Neural cell (in vitro differentiated cells): Measurements from ENCODE around the gene SLC6A6. TPM values are rescaled to one million over a fixed set of nuclear protein-coding genes. Genes with fewer than 3 reads are reported as not detected.
"Not testable (repeated sequence)": the region's sequence is repeated elsewhere in the genome, so short reads cannot be mapped to it uniquely, and the experiment has no call there.

ENCODE experiments used
- H2AFZ ChIP-seq: fragments of 200-600, 300-800 bp; sonication (generic), shearing (Covaris generic); 2 replicates; pipeline ENCODE4 v1.6.0; 2014; ENCODE audit warnings: low read depth, mild to moderate bottlenecking, antibody characterized with exemption, low read length, moderate library complexity
- H3F3A ChIP-seq: fragments of 200-600 bp; shearing (Covaris generic); 2 replicates; pipeline ENCODE4 v1.6.1; 2016; ENCODE audit warnings: mild to moderate bottlenecking, moderate library complexity, mixed read lengths, antibody characterized with exemption, low read length; ENCODE audit not compliant: insufficient read depth, poor library complexity, severe bottlenecking
- H3K27ac ChIP-seq: fragments of 200-600, 300-800 bp; sonication (generic), shearing (Covaris generic); 2 replicates; pipeline ENCODE4 v1.5.1; 2014; ENCODE audit warnings: mild to moderate bottlenecking, low read length, moderate library complexity
- H3K27me3 ChIP-seq: fragments of 300-800, 200-600 bp; sonication (generic), shearing (Covaris generic); 2 replicates; pipeline ENCODE4 v1.6.0; 2014; ENCODE audit warnings: mild to moderate bottlenecking, low read depth, low read length, moderate library complexity; ENCODE audit not compliant: insufficient read depth
- H3K36me3 ChIP-seq: fragments of 300-800, 200-600 bp; sonication (generic), shearing (Covaris generic); 2 replicates; pipeline ENCODE4 v1.5.1; 2014; ENCODE audit warnings: mild to moderate bottlenecking, antibody characterized with exemption, low read length, moderate library complexity; ENCODE audit not compliant: insufficient read depth
- H3K4me2 ChIP-seq: fragments of 300-800, 200-600 bp; sonication (generic), shearing (Covaris generic); 2 replicates; pipeline ENCODE4 v1.6.0; 2014; ENCODE audit warnings: mild to moderate bottlenecking, low read length
- H3K4me3 ChIP-seq: fragments of 300-800, 200-600 bp; sonication (generic), shearing (Covaris generic); 2 replicates; pipeline ENCODE4 v1.5.1; 2014; ENCODE audit warnings: mild to moderate bottlenecking, low read length, moderate library complexity
- H3K79me2 ChIP-seq: fragments of 200-600 bp; shearing (Covaris generic); replicated peaks from 2 replicates; pipeline ENCODE4 v1.6.0; 2014; ENCODE audit warnings: mild to moderate bottlenecking, low read length, moderate library complexity; ENCODE audit not compliant: insufficient read depth
- H3K9ac ChIP-seq: fragments of 300-800, 200-600 bp; sonication (generic), shearing (Covaris generic); 2 replicates; pipeline ENCODE4 v1.6.1; 2016; ENCODE audit warnings: mild to moderate bottlenecking, low read length, mixed read lengths
- H3K9me2 ChIP-seq: fragments of 200-600 bp; shearing (Covaris generic); 2 replicates; pipeline ENCODE4 v1.6.1; 2016; ENCODE audit warnings: mild to moderate bottlenecking, low read length, mixed read lengths; ENCODE audit not compliant: insufficient read depth
- H3K9me3 ChIP-seq: fragments of 200-600, 300-800 bp; sonication (generic), shearing (Covaris generic); 2 replicates; pipeline ENCODE4 v1.6.1; 2016; ENCODE audit warnings: mild to moderate bottlenecking, mixed run types, low read length, moderate library complexity, mixed read lengths
- H4K20me1 ChIP-seq: fragments of 200-600 bp; shearing (Covaris generic); 2 replicates; pipeline ENCODE4 v1.6.1; 2016; ENCODE audit warnings: mild to moderate bottlenecking, mixed run types; ENCODE audit not compliant: insufficient read depth
- EP300 ChIP-seq: fragments of 450-650 bp; conservative IDR thresholded peaks from 2 replicates; pipeline ENCODE4 v1.6.1; 2014; ENCODE audit warnings: antibody characterized with exemption, mild to moderate bottlenecking, moderate library complexity; ENCODE audit not compliant: poor library complexity, severe bottlenecking
- EZH2 ChIP-seq: fragments of 200-600, 300-800 bp; shearing (Covaris generic), sonication (generic); IDR thresholded peaks from 2 replicates; pipeline ENCODE4 v1.6.1; 2014; ENCODE audit warnings: antibody characterized with exemption, low read length, borderline replicate concordance, mild to moderate bottlenecking; ENCODE audit not compliant: insufficient read depth, poor library complexity, severe bottlenecking
- MXI1 ChIP-seq: fragments of 450-650 bp; conservative IDR thresholded peaks from 2 replicates; pipeline ENCODE4 v1.6.1; 2014; ENCODE audit warnings: antibody characterized with exemption, mild to moderate bottlenecking; ENCODE audit not compliant: poor library complexity, severe bottlenecking
- POLR2AphosphoS5 ChIP-seq: IDR thresholded peaks from 2 replicates; pipeline ENCODE4 v1.6.1; 2012
- RAD21 ChIP-seq: fragments of 450-650 bp; conservative IDR thresholded peaks from 2 replicates; pipeline ENCODE4 v1.6.1; 2014; ENCODE audit warnings: antibody characterized with exemption, mild to moderate bottlenecking, moderate library complexity
- SMC3 ChIP-seq: fragments of 450-650 bp; conservative IDR thresholded peaks from 2 replicates; pipeline ENCODE4 v1.6.1; 2014; ENCODE audit warnings: antibody characterized with exemption, mild to moderate bottlenecking, moderate library complexity; ENCODE audit not compliant: poor library complexity
- TAF1 ChIP-seq: IDR thresholded peaks from 2 replicates; pipeline ENCODE4 v1.6.1; 2012; ENCODE audit warnings: low read depth
- polyA plus RNA-seq: library from polyadenylated mRNA; depleted of rRNA; stranded (reverse); fragments of >200 nt; gene quantifications from 2 replicates; pipeline ENCODE4 v1.2.3, GENCODE V29; 2014
- TF ChIP-seq, protein P1 (sequence below): IDR thresholded peaks from 2 replicates; pipeline ENCODE4 v1.6.1; 2012; ENCODE audit warnings: borderline replicate concordance
- TF ChIP-seq, protein P2 (sequence below): fragments of 450-650 bp; IDR thresholded peaks from 2 replicates; pipeline ENCODE4 v1.5.1; 2014; ENCODE audit warnings: antibody characterized with exemption, mild to moderate bottlenecking, moderate library complexity; ENCODE audit not compliant: poor library complexity, severe bottlenecking

Gene SLC6A6
- polyA plus RNA-seq, 1 donor from 2014 or later, result 15.9 TPM

DNA sequence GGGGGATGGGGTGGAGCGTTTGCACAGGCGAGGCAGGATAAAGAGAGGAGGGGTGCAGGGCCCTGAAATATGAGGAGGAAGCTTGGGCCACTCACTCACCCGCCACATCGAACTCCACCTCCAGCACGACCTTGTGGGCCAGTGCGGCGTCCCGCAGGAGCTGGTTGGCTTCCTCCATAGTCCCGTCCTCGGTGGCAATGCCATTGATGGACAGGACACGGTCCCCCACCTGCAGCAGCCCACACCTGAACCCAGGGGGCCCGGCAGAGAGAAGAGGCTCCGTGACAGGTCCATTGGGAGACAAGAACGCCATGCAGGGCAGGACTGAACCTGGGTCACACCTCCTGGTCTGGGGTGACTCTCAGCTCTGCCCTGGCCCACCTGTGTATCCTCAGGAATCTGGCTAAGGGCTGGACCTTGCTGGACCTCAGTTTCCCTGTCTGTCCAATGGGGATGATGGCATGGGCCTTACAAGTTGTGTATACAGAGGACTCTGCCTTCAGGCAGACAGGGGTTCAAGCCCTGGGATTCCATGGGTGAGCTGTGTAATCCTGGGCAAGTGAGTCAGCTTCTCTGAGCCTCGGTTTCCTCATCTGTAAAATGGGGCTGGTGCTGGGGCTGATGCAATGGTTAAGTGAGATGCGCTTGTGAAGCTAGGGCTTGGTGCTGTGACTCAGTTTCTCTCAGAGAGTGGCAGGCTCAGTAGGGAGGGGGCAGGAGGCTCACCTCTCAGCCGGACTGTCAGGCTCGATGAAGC, 111.3 kb downstream of the SLC6A6 start:
- H3K4me2 ChIP-seq, result no peak overlapping the region
- no peaks in the 10 kb centered on the region for H4K20me1 ChIP-seq
- no peak overlapping the region for H2AFZ ChIP-seq
- H3K27me3 ChIP-seq, result no peaks in the 10 kb centered on the region
- no peaks in the 10 kb centered on the region for H3K9me3 ChIP-seq
- H3K9ac ChIP-seq, result no peak overlapping the region
- H3K36me3 ChIP-seq, result no peaks in the 10 kb centered on the region
- H3K4me3 ChIP-seq, result no peak overlapping the region
- TF ChIP-seq, protein P1, sequence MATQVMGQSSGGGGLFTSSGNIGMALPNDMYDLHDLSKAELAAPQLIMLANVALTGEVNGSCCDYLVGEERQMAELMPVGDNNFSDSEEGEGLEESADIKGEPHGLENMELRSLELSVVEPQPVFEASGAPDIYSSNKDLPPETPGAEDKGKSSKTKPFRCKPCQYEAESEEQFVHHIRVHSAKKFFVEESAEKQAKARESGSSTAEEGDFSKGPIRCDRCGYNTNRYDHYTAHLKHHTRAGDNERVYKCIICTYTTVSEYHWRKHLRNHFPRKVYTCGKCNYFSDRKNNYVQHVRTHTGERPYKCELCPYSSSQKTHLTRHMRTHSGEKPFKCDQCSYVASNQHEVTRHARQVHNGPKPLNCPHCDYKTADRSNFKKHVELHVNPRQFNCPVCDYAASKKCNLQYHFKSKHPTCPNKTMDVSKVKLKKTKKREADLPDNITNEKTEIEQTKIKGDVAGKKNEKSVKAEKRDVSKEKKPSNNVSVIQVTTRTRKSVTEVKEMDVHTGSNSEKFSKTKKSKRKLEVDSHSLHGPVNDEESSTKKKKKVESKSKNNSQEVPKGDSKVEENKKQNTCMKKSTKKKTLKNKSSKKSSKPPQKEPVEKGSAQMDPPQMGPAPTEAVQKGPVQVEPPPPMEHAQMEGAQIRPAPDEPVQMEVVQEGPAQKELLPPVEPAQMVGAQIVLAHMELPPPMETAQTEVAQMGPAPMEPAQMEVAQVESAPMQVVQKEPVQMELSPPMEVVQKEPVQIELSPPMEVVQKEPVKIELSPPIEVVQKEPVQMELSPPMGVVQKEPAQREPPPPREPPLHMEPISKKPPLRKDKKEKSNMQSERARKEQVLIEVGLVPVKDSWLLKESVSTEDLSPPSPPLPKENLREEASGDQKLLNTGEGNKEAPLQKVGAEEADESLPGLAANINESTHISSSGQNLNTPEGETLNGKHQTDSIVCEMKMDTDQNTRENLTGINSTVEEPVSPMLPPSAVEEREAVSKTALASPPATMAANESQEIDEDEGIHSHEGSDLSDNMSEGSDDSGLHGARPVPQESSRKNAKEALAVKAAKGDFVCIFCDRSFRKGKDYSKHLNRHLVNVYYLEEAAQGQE, result no peak
- no peak for TF ChIP-seq RAD21
- TF ChIP-seq SMC3, result no peak
- no peak for TF ChIP-seq POLR2AphosphoS5
- no peak for TF ChIP-seq MXI1
- no peak for TF ChIP-seq TAF1
- no peak for TF ChIP-seq EP300
- TF ChIP-seq, protein P2, sequence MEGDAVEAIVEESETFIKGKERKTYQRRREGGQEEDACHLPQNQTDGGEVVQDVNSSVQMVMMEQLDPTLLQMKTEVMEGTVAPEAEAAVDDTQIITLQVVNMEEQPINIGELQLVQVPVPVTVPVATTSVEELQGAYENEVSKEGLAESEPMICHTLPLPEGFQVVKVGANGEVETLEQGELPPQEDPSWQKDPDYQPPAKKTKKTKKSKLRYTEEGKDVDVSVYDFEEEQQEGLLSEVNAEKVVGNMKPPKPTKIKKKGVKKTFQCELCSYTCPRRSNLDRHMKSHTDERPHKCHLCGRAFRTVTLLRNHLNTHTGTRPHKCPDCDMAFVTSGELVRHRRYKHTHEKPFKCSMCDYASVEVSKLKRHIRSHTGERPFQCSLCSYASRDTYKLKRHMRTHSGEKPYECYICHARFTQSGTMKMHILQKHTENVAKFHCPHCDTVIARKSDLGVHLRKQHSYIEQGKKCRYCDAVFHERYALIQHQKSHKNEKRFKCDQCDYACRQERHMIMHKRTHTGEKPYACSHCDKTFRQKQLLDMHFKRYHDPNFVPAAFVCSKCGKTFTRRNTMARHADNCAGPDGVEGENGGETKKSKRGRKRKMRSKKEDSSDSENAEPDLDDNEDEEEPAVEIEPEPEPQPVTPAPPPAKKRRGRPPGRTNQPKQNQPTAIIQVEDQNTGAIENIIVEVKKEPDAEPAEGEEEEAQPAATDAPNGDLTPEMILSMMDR, result no peak
- no peak for TF ChIP-seq EZH2
- H3K9me2 ChIP-seq, result no peaks in the 10 kb centered on the region
- no peak overlapping the region for H3K27ac ChIP-seq
- no peaks in the 10 kb centered on the region for H3F3A ChIP-seq
- no peaks in the 10 kb centered on the region for H3K79me2 ChIP-seq

DNA sequence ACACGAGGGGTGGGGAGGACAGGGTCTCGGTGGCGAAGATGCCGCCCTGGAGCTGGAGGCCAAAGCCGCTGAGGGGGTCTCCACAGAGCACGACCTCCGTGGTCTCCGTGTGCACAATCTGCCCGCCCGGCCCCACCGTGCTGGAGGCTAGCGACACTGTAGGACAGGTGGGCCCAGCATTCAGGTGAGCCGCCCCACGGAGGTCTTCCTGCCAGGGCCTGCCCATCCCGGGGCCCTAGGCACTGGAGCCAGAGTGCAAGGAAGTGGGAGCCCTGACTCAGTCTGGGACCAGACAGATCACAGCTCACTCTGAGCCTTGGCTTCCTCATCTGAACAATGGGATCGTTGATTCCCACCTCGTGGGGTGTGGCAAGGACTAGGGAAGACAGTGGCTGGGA, 111.9 kb downstream of the SLC6A6 start:
- H3K27me3 ChIP-seq, result no peaks in the 10 kb centered on the region
- H3K9ac ChIP-seq, result no peak overlapping the region
- TF ChIP-seq, protein P1, result no peak
- TF ChIP-seq, protein P2, result no peak
- TF ChIP-seq SMC3 (no peak), MXI1 (no peak), RAD21 (no peak), TAF1 (no peak), EP300 (no peak), POLR2AphosphoS5 (no peak), EZH2 (no peak)
- no peaks in the 10 kb centered on the region for H3F3A ChIP-seq
- H3K36me3 ChIP-seq, result no peaks in the 10 kb centered on the region
- no peaks in the 10 kb centered on the region for H3K9me2 ChIP-seq
- H4K20me1 ChIP-seq, result no peaks in the 10 kb centered on the region
- no peak overlapping the region for H2AFZ ChIP-seq
- H3K27ac ChIP-seq, result no peak overlapping the region
- no peaks in the 10 kb centered on the region for H3K79me2 ChIP-seq
- no peaks in the 10 kb centered on the region for H3K9me3 ChIP-seq
- no peak overlapping the region for H3K4me3 ChIP-seq
- no peak overlapping the region for H3K4me2 ChIP-seq

DNA sequence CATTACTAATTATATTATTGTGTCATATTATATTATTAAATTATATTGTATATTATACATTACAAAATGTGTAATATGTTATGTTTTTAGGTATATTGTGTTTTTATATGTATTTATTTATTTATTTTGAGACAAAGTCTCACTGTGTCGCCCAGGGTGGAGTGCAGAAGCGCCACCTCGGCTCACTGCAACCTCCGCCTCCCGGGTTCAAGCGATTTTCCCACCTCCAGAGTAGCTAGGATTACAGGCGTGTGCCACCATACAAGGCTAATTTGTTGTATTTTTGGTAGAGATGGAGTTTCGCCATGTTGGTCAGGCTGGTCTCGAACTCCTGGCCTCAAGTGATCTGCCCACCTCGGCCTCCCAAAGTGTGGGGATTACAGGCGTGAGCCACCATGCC, 113.1 kb downstream of the SLC6A6 start:
- not testable (repeated sequence) for H3K27ac ChIP-seq, H3K9me3 ChIP-seq, H2AFZ ChIP-seq, H3K79me2 ChIP-seq, H3F3A ChIP-seq, H3K9ac ChIP-seq, H3K36me3 ChIP-seq, H3K4me2 ChIP-seq, H3K9me2 ChIP-seq, H3K27me3 ChIP-seq, H3K4me3 ChIP-seq, H4K20me1 ChIP-seq
